ENCODE measurements around the gene LTBP2.
A peak's percentile ranks its signal among the peaks of the same experiment; 100 is the strongest.

The LTBP2 gene

GRCh38 chr14:74522740-74523139, 89.3 kb downstream of the LTBP2 start:
- DNase-seq: no peak

- no peak for DNase-seq
These were observed 90.3 kb downstream of the LTBP2 start for GRCh38 chr14:74521756-74522155.

GRCh38 chr14:74519316-74520074, 92.5 kb downstream of the LTBP2 start:
- DNase-seq: no peak

GRCh38 chr14:74518221-74518620, 93.8 kb downstream of the LTBP2 start:
- DNase-seq: no peak

GRCh38 chr14:74517731-74518130, 94.3 kb downstream of the LTBP2 start:
- no peak for DNase-seq

- DNase-seq: no peak
These were observed 95.4 kb downstream of the LTBP2 start for GRCh38 chr14:74516451-74517160.

GRCh38 chr14:74515891-74516412, 96.1 kb downstream of the LTBP2 start:
- DNase-seq: no peak

- no peak for DNase-seq
These were observed 97.5 kb downstream of the LTBP2 start for GRCh38 chr14:74514471-74514941.

- no peak for DNase-seq
These were observed 99.8 kb downstream of the LTBP2 start for GRCh38 chr14:74511966-74512830.

- DNase-seq: peak in 1 of 2 experiments; percentile 24
These were observed 101.1 kb downstream of the LTBP2 start for GRCh38 chr14:74510959-74511409.

GRCh38 chr14:74510223-74510931, 101.7 kb downstream of the LTBP2 start:
- no peak for DNase-seq

- DNase-seq: no peak
These were observed 102.3 kb downstream of the LTBP2 start for GRCh38 chr14:74509587-74510222.

- no peak for DNase-seq
These were observed 103.1 kb downstream of the LTBP2 start for GRCh38 chr14:74508844-74509428.

- DNase-seq: peak in 1 of 2 experiments; percentile 19
These were observed 103.7 kb downstream of the LTBP2 start for GRCh38 chr14:74508292-74508731.

- no peak for DNase-seq
These were observed 104.2 kb downstream of the LTBP2 start for GRCh38 chr14:74507840-74508239.

- no peak for DNase-seq
These were observed 105.0 kb downstream of the LTBP2 start for GRCh38 chr14:74507085-74507484.

- DNase-seq: no peak
These were observed 105.6 kb downstream of the LTBP2 start for GRCh38 chr14:74506411-74506851.

GRCh38 chr14:74505831-74506230, 106.2 kb downstream of the LTBP2 start:
- no peak for DNase-seq

- no peak for DNase-seq
These were observed 106.9 kb downstream of the LTBP2 start for GRCh38 chr14:74504874-74505720.

GRCh38 chr14:74504412-74504811, 107.6 kb downstream of the LTBP2 start:
- no peak for DNase-seq
